GM15510 (cell line): ENCODE measurements around the gene CAP2.

Experiments
- POLR2A ChIP-seq: IDR thresholded peaks from 3 replicates; pipeline ENCODE4 v1.6.1; 2011; ENCODE audit warnings: borderline replicate concordance; ENCODE audit not compliant: insufficient read length; ENCODE audit errors: extremely low read depth

CAP2 gene

DNA sequence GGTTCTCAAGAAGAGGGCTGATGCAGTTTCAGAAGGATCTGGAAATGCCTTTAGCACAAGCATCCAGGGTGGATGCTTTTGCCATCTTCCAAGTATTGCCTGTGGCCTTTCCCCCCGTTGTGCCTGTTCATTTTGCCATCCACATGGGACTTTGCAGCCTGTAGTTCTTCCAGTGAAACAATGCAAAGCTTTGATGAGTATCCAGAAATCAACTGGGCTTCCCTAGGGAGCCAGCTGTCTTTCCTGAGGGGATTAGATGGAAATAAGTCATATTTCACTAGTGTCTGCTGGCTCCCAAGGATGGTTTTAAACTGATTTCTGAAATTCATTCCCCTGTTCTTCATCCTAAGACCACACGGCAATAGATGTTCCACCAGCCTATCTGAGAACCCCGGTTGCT, 63.3 kb downstream of the CAP2 start:
- TF ChIP-seq POLR2A = no peak

DNA sequence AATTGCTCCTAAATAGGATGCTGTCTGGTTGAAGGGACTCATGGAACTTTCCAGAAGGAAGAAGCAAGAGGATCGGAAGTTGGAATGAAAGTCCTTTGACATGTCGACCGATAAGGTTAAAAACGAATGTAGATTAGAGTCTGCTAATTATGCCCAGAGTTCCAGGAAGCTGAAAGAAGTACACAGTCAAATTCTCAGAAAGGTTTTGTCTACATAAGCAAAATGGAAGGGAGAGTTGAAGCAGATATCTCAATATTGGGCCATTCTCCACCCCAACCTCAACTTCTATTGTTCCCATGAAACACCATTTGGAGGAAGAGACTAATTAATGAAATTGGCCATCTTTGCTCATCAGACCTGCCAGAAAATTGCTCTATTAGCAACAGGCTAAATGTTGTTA, 64.0 kb downstream of the CAP2 start:
- no peak for TF ChIP-seq POLR2A

GRCh38 chr6:17457956-17458355, 64.6 kb downstream of the CAP2 start:
- no peak for TF ChIP-seq POLR2A

DNA sequence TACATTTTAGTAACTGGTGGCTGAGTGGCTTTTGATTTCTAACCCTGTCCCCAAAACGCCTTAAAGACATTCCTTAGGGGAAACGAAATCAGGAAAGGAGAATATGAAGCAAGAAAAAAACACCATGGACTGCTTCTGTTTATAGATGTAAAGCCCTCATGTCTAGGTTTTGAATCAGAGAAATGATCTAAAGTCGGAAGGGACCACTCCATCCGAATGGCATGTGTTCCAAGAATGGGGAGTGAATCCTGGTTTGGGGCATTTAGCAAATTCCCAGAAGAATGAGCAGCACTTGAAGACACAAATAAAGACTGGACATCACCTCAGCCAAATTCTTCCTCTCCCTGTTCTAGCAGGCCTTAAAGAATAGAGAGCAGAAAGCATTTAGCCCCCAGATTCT, 65.6 kb downstream of the CAP2 start:
- TF ChIP-seq POLR2A = no peak

DNA sequence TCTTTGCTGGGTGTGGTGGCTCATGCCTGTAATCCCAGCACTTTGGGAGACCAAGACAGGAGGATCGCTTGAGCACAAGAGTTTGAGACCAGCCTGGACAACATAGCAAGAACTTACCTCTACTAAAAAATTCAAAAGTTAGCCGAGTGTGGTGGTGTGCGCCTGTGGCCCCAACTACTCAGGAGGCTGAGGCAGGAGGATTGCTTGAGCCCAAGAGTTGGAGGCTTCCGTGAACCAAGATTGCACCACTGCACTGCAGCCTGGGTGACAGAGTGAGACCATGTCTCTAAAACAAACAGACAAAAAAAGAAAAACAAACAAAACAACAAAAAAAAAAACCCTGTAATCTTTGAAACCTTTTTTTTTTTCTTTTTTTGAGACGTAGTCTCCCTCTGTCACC, 67.5 kb downstream of the CAP2 start:
- TF ChIP-seq POLR2A = no peak

GRCh38 chr6:17466147-17466546, 72.8 kb downstream of the CAP2 start:
- no peak for TF ChIP-seq POLR2A

- TF ChIP-seq POLR2A = no peak
These were observed 73.3 kb downstream of the CAP2 start for GRCh38 chr6:17466707-17467106.

DNA sequence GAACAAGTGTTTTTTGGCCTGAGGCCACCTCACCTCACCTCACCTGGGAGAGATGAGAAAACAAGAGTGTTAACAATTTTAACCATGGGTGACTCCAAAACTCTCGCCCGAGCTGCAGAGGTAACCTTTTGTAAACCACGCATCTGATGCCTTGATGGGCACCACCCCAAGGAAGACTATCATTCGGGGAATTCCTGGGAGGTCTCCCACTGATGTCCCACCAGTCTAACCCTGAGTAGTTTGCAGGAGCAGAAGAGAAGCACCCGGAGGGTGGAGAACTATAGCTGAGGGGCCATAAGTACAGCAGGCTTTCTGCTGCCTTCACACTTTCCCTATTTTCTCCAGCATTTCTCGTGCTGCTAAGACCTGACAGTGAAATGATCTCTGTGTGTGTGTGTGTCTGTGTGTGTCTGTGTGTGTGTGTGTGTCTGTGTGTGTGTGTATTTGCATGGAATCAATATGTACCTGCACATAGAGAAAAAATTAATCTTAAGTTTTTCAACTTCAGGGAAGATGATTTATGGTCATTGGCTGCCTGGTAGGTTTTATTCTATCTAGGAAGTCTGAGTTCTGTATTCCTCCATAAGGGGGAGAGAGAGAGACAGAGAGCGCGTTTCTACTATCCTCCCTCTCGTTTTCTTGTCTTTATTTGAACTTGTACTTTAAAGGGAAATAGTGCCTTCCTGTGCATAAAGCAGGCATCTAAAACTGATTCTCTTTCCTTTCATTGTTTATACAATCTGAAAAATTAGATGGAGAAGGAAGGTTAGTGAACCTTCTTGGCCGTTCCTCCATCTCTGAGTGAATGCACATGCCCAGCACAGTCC, 75.8 kb downstream of the CAP2 start:
- TF ChIP-seq POLR2A = no peak

GRCh38 chr6:17470202-17470937, 77.0 kb downstream of the CAP2 start:
- TF ChIP-seq POLR2A = no peak

DNA sequence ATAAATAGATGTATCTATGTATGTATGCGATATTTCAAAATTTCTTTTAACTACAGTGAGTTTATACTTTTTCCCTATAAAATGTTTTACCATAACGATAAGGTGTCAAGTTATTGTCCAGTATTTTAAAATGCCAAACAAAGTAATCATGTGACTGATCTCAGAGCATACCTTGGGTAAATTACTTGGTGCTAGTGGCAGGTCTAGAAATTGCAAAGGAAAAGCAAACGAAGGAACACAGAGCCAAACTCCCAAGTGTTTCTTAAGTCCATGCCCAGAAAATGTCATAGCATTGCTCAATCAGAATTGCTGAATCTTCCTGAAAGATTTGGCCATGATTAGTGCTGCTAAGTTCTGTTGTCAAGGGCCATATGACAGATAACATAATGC, 77.5 kb downstream of the CAP2 start:
- no peak for TF ChIP-seq POLR2A

GRCh38 chr6:17472653-17473183, 79.3 kb downstream of the CAP2 start:
- TF ChIP-seq POLR2A = no peak

- no peak for TF ChIP-seq POLR2A
These were observed 80.2 kb downstream of the CAP2 start for GRCh38 chr6:17473554-17473953.

- TF ChIP-seq POLR2A = no peak
These were observed 80.9 kb downstream of the CAP2 start for GRCh38 chr6:17474289-17474688.

DNA sequence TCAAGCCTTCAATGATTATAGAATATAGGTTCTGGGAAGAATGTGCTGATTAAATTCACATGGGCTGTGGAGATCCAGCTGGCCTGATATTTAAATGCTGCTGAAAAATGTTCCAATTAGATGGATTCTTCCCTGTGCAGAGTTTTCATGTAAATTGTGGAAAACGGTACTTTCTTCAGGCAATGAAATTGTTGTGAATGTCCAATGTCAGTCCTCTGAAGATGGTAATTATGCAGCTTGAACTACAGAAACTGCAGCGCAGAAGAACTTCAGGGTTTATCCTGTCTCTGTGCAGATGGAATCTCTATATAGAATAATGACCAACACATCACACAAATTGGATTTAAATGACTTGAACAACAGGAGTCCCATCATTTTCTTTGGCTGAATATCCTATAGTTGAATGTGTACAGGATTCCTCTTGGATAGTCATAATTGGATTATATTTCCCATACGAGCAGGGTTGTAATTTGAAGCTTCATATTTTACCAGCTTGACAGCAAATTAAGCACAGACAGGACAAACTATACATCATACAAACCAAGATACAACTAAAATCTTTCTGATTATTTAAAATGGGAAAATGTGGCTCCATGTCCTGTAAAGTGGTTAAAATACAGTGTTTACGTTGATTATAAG, 82.3 kb downstream of the CAP2 start:
- no peak for TF ChIP-seq POLR2A

GRCh38 chr6:17476511-17476910, 83.1 kb downstream of the CAP2 start:
- TF ChIP-seq POLR2A = no peak
